Raji (cell line): ENCODE results near the gene SH3BP5.

Source experiments
- POLR2A ChIP-seq: IDR thresholded peaks from 2 replicates; pipeline ENCODE4 v1.6.1; 2011; ENCODE audit warnings: low read depth, low read length, control low read depth; ENCODE audit not compliant: insufficient read depth

The SH3BP5 gene

DNA sequence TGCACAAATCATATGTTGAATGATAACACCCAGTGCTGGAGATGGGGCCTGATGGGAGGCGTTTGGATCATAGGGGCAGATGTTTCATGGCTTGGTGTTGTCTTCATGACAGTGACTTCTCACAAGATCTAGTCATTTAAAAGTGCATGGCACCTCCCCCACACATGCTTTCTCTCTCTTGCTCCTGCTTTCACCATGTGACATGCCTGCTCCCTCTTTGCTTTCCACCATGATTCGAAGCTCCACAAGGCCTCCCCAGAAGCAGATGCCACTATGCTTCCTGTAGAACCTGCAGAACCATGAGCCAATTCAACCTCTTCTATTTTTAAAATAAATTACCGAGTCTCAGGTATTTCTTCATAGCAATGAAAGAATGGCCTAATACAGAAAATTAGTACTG, 17.8 kb upstream of the SH3BP5 start:
- TF ChIP-seq POLR2A: no peak

DNA sequence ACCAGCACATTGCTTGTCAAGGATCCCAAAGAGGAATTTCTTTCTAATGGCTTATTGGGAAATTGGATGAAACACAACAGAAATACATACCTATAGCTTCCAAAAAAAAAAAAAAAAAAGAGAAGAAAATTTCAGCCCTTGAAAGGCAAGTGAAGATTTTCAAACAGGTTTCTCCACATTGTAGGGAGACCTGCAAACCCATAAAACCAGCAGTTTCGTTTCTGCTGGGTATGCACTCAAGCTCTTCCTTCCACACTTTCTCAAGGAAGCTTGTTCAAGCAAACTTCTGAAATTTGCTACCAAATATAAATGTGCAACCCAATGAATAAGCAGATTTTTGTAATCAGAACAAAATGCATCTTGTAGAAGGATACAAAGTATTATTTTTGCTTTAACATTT, 15.9 kb upstream of the SH3BP5 start:
- TF ChIP-seq POLR2A: no peak

DNA sequence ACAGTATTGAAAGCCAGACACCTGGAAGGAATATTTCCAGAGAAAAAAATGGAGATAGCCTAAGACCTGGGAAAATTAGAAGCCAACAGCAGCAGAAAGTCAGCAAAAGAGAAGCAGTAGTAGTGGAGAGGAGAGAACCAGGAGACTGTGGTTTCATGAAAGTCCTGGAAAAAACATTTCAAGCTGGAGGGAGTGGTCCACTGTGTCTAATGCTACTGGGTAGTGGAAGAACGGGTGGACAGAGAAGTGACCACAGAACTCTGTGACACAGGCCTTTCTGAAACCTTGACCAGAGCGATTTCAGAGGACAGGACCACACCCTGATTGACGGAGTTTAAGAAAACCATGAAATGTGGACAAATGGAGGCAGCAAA, 15.3 kb upstream of the SH3BP5 start:
- TF ChIP-seq POLR2A: no peak

DNA sequence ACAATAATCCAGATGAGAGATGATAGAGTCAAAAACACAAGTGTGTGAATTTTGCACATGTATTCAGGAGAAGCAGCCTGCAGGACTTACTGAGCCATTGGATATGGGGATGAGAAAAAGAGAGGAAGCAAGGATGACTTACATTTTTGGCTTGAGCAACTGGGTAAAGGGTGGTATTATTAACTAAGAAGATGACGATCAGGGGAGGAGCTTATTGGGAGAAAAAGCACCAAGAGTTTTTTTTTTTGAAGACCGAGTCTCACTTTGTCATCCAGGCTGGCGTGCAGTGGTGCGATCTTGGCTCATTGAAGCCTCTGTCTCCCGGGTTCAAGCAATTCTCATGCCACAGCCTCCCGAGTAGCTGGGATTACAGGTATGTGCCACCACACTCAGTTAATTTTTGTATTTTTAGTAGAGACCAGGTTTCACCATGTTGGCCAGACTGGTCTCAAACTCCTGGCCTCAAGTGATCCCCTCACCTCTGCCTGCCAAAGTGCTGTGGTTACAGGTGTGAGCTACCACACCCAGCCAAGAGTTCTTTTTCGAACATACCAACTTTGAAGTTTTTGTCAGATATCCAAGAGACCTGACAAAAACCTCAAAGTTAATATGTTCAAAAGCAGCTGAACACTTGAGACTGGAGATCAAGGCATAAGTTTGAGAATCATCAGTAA, 14.8 kb upstream of the SH3BP5 start:
- TF ChIP-seq POLR2A: no peak

DNA sequence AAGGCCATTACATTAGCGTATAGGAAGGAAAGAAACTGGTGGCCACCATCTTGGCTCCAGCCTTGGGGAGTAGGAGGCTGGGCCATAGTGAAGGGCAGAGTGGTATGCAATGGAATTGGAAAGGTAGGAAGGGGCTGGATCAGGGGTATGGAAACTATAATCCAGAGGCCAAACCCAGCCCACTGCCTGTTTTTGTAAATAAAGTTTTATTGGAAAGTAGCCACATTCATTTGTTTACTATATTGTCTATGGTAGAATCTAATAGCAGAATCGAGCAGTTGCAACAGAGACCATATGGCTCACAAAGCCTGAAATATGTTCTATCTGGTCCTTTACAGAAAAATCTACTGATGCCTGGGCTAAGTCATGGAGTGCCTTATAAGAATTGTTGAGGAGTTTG, 14.1 kb upstream of the SH3BP5 start:
- no peak for TF ChIP-seq POLR2A

DNA sequence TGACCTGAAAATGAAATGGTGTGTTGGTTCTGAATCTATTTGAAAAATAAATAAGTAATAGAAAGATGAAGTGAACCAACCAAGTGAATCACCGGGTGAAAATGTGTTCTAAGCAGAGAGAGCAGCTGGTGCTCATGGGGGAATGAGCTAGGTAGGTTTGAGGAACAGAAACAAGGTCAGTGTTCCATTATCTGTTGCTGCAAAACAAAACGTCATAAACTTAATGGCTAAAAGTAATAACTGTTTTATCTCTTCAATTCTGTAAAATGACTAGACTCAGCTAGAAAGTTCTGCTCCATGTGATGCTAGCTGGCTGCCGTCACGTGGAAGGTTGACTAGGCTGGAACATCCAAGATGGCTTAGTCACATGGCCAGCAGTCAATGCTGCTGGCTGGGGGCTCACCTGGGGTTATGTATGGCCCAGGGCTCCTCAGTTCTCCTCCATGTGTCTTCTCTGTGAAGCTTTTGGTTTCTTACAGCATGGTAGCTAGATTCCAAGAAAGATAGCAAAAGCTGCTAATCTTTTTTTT, 13.3 kb upstream of the SH3BP5 start:
- no peak for TF ChIP-seq POLR2A

DNA sequence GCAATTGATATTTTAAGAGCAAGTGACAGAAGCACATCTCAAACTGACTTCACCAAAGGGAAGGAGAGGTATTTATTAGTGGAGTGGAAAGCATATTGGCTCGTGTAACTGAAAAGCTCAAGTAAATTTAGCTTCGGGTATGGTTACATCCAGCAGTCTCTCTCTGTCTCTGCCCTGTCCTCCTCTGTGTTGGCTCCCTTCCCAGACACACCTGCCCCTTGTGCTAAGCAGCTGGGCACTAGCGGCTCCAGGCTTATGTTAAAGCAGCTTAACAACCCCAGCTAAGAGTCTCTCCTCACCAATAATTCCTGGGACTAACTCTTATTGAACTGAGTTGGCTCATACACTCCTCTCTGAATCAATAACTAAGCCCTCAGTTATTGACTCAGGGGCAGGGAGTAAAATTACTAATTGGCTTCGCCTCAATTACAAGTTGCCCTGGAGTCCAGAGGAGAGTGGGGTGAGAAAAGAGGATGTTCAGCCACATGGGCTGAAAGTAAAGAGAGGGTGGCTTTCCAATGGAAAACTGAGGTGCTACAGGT, 12.8 kb upstream of the SH3BP5 start:
- TF ChIP-seq POLR2A: no peak

DNA sequence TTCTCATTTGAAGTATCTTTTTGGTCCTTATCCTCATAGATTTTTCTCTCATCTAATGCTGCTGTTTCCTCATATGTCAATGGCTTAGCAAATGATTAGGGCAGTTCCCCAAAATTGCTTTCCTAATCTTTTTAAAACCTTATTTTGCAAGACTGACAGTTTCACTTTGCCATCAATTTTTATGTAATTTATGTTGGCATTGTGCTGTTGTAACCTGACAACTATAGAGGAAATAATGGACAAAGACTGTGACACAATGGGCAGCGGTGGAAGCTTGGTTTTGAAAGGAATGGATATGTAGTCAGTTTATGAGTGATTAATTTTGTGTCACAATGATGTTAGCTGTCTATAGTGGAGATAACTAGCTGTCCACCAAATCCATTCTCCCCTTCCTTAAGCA, 10.6 kb upstream of the SH3BP5 start:
- TF ChIP-seq POLR2A: no peak

DNA sequence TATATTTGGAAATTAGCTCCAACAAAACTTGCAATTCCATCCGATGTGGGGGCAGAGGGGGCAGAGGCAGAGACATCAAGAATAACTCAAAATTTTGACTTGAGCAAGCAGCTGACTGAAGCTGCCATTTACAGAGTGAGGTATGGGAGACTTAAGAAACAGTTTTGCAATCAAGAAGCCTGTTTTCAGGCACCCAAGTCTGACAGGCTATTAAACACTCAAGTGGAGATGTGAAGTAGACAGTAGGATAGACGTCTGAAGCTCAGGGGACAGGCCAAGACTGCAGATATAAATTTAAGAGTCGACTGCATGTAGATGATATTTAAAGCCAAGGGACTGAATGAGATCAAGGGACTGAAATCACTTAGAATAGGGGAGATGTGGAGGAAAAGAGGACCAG, 9.9 kb upstream of the SH3BP5 start:
- TF ChIP-seq POLR2A: no peak

DNA sequence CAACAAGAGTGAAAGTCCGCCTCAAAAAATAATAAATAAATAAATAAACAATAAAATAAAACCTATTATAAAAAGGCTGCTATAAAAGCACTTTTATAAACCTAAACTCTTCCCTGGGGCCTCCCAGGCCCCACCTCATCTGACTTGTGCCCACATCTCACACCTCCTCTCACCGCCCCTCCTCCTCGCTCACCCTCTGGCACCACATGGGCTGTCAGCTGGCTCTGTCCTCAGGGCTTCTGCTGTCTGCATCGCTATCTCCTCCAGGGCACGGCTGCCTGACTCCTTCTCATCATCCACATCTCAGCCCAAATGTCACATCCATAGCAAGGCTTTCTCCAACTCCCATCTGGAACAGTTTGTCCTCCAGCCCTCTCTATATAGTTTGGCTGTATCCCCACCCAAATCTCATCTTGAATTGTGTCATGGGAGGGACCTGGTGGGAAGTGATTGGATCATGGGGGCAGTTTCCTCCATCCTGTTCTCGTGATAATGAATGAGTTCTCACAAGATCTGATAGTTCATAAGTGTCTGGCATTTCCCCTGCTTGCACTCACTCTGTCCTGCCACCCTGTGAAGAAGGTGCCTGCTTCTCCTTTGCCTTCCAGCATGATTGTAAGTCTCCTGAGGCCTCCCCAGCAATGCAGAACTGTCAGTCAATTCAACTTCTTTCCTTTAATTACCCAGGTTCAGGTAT, 8.8 kb upstream of the SH3BP5 start:
- TF ChIP-seq POLR2A: no peak

DNA sequence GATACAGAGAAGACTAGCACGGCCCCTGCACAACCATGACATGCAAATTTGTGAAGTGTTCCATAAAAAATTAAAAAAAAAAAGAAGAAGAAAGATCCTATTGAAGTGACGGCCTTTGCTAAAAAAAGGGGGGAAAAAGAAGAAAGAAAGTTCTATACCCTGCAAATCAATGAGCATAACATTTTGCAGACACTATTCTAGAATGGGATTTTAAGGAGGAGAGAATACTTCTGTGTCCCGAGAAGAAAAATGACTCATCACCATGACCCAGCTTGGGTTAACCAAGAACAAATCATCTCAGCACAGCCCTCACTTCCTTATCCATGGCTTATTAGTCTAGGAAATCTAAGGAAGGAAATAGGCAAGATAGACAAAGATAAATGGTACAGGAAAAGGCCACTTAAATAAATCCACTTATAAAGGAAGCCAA, 7.4 kb upstream of the SH3BP5 start:
- no peak for TF ChIP-seq POLR2A

DNA sequence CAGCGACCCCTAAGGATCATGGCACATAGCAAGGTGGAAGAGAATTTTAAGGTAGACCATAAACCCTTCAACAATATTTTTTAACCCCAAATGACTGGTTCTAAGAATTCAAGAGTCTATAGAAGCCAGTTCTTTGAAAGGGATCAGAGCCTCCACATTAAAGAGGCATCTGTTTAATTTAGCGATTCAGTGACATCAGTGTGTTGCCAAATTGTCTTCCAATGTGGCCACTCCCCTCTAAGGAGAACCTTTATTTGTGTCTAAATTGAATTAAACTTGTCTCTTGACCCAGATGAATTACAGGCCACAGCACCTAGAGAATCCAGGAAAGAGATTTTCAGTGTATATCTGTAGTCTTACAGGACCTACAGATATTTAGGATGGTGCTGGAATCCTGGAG, 6.6 kb upstream of the SH3BP5 start:
- TF ChIP-seq POLR2A: no peak

DNA sequence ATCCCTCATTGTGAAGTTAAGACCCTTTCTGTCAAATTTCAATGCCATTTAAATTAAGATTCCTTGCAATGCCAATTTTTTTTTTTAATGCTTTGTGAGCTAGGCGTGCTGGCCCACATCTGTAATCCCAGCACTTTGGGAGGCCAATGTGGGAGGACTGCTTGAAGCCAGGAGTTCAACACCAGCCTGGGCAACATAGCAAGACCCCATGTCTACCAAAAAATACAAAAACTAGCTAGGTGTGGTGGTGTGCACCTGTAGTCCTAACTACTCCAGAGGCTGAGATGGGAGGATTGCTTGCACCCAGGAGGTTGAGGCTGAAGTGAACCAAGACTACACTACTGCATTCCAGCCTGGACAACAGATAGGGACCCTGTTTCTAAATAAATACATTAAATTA, 5.6 kb upstream of the SH3BP5 start:
- TF ChIP-seq POLR2A: no peak

DNA sequence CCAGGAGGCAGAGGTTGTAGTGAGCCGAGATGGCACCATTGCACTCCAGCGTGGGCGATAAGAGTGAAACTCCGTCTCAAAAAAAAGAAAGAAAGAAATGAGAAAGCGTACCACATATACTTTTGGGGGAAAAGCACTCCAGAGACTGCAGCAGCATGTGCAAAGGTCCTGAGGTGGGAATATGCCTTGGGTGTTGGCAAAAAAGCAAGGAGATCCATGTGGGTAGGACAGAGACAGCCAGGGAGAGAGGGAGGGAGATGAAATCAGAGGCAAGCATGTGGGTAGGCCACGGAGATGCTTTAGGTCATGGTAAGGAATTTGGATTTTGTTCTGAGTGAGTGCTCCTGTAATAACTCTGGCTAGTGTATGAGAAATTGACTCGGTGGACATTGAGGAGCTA, 3.7 kb upstream of the SH3BP5 start:
- TF ChIP-seq POLR2A: no peak

DNA sequence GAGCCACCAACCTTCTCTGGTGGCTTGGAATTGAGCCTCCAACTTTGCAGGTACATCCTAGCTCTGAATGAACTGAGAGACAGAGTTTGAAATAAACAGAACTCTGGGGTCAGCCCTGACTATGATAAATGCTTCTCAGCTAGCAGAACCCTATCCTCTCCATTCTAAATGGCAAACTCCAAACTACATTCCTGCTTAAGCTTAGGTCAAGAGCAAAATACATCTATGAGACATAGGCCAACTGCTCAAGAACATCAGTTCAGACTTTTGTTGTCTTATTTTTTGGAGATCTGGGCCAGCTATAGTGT, 1.5 kb upstream of the SH3BP5 start:
- TF ChIP-seq POLR2A: no peak

DNA sequence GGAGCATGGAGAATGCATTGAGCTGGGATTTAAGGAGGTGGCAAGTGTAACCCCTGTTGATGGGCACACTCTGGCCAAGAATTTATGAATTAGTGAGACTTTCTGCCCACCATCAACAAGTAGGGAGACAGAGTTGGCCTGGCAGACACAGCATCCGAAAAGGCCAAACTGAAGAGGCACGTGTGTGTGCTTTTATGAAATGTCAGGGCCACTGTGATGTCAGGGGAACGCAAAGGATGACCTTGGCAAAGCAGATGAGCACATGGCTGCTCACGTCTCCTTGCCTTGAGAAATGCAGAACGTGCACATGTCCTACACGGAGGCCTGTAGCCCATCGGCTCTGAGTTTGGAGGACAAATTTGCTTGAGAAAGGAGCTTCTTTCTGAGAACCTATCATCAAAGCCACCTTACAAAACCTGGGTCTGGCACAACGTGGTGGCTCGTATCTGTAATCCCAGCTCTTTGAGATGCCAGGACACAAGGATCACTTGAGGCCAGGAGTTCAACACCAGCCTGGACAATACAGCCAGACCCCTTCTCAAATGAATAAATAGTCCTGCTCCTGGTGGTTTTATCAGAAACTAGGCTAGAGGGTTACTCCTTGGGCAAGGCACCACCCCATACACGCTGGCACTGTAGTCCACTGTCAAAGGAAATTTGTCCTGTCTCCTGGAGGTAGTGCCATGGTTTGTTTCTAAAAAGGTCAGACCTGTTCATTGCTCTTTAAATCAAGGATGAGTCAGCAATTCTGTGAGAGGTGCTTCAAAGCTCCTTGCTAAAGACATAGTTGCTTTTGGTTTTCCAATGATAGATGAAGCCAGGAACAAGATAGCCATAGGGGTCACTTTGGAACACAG, 941 bp upstream of the SH3BP5 start:
- no peak for TF ChIP-seq POLR2A
